Uterus (tissue), 2 donors: ENCODE measurements around the gene SUGCT.
"Not testable (repeated sequence)": the region's sequence is repeated elsewhere in the genome, so short reads cannot be mapped to it uniquely, and the experiment has no call there.

ENCODE experiments used
- POLR2A ChIP-seq, 2 donors: fragments of 450-650 bp; IDR thresholded peaks; one replicate each; pipeline ENCODE4 v1.6.1; 2016; ENCODE audit warnings: antibody characterized with exemption in 2 of 2, mild to moderate bottlenecking in 1 of 2, moderate library complexity in 1 of 2
- TF ChIP-seq, protein P1 (sequence below), 4 experiments: fragments of 200-600 bp in 2 of 4; fragments of 450-650 bp in 2 of 4; sonication (generic) in 2 of 4; IDR thresholded peaks; one replicate each; pipeline ENCODE4 v1.5.1; 2016 to 2019; ENCODE audit warnings: antibody characterized with exemption in 4 of 4, mild to moderate bottlenecking in 2 of 4, moderate library complexity in 1 of 4

DNA sequence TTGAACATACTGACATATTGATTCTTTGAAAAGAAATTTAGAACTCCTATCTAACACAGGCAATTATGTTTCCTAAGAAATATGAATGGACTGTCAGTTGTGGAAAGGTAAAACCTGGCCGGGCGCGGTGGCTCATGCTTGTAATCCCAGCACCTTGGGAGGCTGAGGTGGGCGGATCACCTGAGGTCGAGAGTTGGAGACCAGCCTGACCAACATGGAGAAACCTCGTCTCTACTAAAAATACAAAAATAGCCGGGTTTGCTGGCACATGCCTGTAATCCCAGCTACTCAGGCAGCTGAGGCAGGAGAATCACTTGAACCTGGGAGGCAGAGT lies 13.4 kb downstream of the SUGCT start:
- TF ChIP-seq, protein P1, sequence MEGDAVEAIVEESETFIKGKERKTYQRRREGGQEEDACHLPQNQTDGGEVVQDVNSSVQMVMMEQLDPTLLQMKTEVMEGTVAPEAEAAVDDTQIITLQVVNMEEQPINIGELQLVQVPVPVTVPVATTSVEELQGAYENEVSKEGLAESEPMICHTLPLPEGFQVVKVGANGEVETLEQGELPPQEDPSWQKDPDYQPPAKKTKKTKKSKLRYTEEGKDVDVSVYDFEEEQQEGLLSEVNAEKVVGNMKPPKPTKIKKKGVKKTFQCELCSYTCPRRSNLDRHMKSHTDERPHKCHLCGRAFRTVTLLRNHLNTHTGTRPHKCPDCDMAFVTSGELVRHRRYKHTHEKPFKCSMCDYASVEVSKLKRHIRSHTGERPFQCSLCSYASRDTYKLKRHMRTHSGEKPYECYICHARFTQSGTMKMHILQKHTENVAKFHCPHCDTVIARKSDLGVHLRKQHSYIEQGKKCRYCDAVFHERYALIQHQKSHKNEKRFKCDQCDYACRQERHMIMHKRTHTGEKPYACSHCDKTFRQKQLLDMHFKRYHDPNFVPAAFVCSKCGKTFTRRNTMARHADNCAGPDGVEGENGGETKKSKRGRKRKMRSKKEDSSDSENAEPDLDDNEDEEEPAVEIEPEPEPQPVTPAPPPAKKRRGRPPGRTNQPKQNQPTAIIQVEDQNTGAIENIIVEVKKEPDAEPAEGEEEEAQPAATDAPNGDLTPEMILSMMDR (IDR thresholded peaks at IDR 0.05): not testable (repeated sequence)
- TF ChIP-seq POLR2A (IDR thresholded peaks at IDR 0.05): not testable (repeated sequence)
